CD4-positive, CD25-positive, alpha-beta regulatory T cell (primary cell): ENCODE results near the gene SETD1B. TPM values are rescaled to one million over a fixed set of nuclear protein-coding genes. Genes with fewer than 3 reads are reported as not detected.
A peak's percentile ranks its signal among the peaks of the same experiment; 100 is the strongest.

Experiments
- ATAC-seq, 2 donors: fragments of 150-1000 bp; cut with Tn5 transposase; one replicate each; pipeline ENCODE4 v1.10.0; 2021; ENCODE audit warnings: low read depth in 2 of 2, moderate number of reproducible peaks in 2 of 2, moderate library complexity in 1 of 2
- DNase-seq, 3 donors: peaks; one replicate each; pipeline versions ENCODE4 v3.0.0 to v3.0.0-alpha.2; 2012 to 2022; ENCODE audit warnings: mixed read lengths in 1 of 3
- H3K27ac ChIP-seq: one replicate; pipeline ENCODE4 v1.7.0; 2013; ENCODE audit warnings: mild to moderate bottlenecking, low read length; ENCODE audit not compliant: insufficient read depth, poor library complexity, severe bottlenecking
- H3K27me3 ChIP-seq: one replicate; pipeline ENCODE4 v1.7.0; 2013; ENCODE audit warnings: low read length; ENCODE audit not compliant: control insufficient read depth, insufficient read depth
- H3K36me3 ChIP-seq: one replicate; pipeline ENCODE4 v1.7.0; 2013; ENCODE audit warnings: mild to moderate bottlenecking, low read length, moderate library complexity; ENCODE audit not compliant: control insufficient read depth, insufficient read depth
- H3K4me1 ChIP-seq: 2 replicates; pipeline ENCODE4 v1.7.0; 2013; ENCODE audit warnings: mild to moderate bottlenecking, low read length; ENCODE audit not compliant: insufficient read depth, control insufficient read depth, poor library complexity, severe bottlenecking
- H3K4me3 ChIP-seq: one replicate; pipeline ENCODE4 v1.7.0; 2013; ENCODE audit warnings: low read depth, mild to moderate bottlenecking, low read length, moderate library complexity
- H3K9me3 ChIP-seq, 2 experiments: 1 replicate in 1 of 2; 2 replicates in 1 of 2; pipeline ENCODE4 v1.7.0; 2013; ENCODE audit warnings: low read length in 2 of 2, mild to moderate bottlenecking in 1 of 2, moderate library complexity in 1 of 2; ENCODE audit not compliant: control insufficient read depth in 2 of 2
- H3K27ac Mint-ChIP-seq, 3 donors: one replicate each; pipeline ENCODE4 v1.8.0; 2020 to 2022; ENCODE audit warnings: mild to moderate bottlenecking in 3 of 3, mixed read lengths in 3 of 3, moderate library complexity in 2 of 3
- H3K27me3 Mint-ChIP-seq: one replicate; pipeline ENCODE4 v1.8.0; 2022; ENCODE audit warnings: mild to moderate bottlenecking, mixed read lengths
- H3K36me3 Mint-ChIP-seq: one replicate; pipeline ENCODE4 v1.8.0; 2020; ENCODE audit warnings: mixed read lengths
- H3K4me1 Mint-ChIP-seq, 4 donors: one replicate each; pipeline ENCODE4 v1.8.0; 2020 to 2022; ENCODE audit warnings: mixed read lengths in 4 of 4, mild to moderate bottlenecking in 1 of 4
- H3K4me3 Mint-ChIP-seq, 4 donors: one replicate each; pipeline ENCODE4 v1.8.0; 2020 to 2022; ENCODE audit warnings: mild to moderate bottlenecking in 4 of 4, mixed read lengths in 4 of 4, moderate library complexity in 3 of 4
- H3K9me3 Mint-ChIP-seq, 7 donors: one replicate each; pipeline ENCODE4 v1.8.0; 2020 to 2022; ENCODE audit warnings: mixed read lengths in 7 of 7, mild to moderate bottlenecking in 3 of 7, moderate library complexity in 2 of 7
- polyA plus RNA-seq, 4 donors: library from polyadenylated mRNA; unstranded; fragments of 300-500 nt; fragmentation: Illumina TruSeq; gene quantifications; one replicate each; pipeline ENCODE4 v1.2.3, GENCODE V29; 2021
- total RNA-seq: library from RNA; stranded (reverse); gene quantifications from one replicate; pipeline ENCODE4 v1.2.3, GENCODE V29; 2022

The SETD1B gene
- total and polyA plus RNA-seq, 5 donors from 2014 or later, result 1.2 to 118 (median 1.8) TPM

DNA sequence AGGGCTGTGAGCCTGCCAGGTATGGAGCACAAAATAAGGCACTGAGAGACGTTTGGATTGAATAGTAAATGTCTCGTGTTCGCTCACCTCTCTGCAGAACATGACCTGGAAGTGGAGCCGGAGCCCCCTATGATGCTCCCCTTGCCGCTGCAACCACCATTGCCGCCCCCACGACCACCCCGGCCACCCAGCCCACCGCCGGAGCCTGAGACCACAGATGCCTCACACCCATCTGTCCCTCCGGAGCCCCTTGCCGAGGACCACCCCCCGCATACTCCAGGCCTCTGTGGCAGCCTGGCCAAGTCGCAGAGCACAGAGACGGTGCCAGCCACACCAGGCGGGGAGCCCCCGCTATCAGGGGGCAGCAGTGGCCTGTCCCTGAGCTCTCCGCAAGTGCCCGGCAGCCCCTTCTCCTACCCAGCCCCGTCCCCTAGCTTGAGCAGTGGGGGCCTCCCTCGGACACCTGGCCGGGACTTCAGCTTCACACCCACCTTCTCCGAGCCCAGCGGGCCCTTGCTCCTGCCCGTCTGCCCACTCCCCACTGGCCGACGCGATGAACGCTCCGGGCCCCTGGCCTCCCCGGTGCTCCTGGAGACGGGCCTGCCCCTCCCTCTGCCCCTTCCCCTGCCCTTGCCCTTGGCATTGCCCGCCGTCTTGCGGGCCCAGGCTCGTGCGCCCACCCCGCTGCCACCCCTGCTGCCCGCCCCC, 18.7 kb downstream of the SETD1B start:
- Histone ChIP-seq H3K4me1 (no peaks in the 10 kb centered on the region), H3K4me3 (no peak overlapping the region), H3K27me3 (no peaks in the 10 kb centered on the region), H3K27ac (no peak overlapping the region), H3K36me3 (peaks cover 78% of the 10 kb centered on the region), H3K9me3 (no peaks in the 10 kb centered on the region)
- H3K36me3 Mint-ChIP-seq, result peaks cover 21% of the 10 kb centered on the region
- H3K27ac Mint-ChIP-seq, result no peak overlapping the region
- ATAC-seq (no peak), DNase-seq (no peak)
- H3K27me3 Mint-ChIP-seq, result no peaks in the 10 kb centered on the region
- H3K9me3 Mint-ChIP-seq, result peaks cover 0 to 1% (median 0%) of the 10 kb centered on the region in 7 donors
- H3K4me1 Mint-ChIP-seq, result peaks cover 0 to 16% (median 5%) of the 10 kb centered on the region in 4 donors
- no peak overlapping the region for H3K4me3 Mint-ChIP-seq

DNA sequence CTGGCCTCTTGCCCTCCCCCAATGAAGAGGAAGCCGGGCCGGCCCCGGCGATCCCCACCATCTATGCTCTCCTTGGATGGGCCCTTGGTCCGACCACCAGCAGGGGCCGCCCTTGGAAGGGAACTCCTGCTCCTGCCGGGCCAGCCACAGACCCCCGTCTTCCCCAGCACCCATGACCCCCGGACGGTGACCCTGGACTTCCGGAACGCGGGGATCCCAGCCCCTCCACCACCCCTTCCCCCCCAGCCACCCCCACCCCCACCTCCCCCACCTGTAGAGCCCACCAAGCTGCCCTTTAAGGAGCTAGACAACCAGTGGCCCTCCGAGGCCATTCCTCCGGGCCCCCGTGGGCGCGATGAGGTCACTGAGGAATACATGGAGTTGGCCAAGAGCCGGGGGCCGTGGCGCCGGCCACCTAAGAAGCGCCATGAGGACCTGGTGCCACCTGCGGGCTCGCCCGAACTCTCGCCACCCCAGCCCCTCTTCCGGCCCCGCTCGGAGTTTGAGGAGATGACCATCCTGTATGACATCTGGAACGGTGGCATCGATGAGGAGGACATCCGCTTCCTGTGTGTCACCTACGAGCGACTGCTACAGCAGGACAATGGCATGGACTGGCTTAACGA, 19.4 kb downstream of the SETD1B start:
- Mint-ChIP-seq H3K4me1 (peaks cover 0 to 17% (median 6%) of the 10 kb centered on the region in 4 donors), H3K27ac (no peak overlapping the region), H3K36me3 (peaks cover 21% of the 10 kb centered on the region), H3K9me3 (peaks cover 0 to 1% (median 0%) of the 10 kb centered on the region in 7 donors), H3K4me3 (no peak overlapping the region), H3K27me3 (no peaks in the 10 kb centered on the region)
- ATAC-seq (no peak), DNase-seq (no peak)
- no peaks in the 10 kb centered on the region for H3K9me3 ChIP-seq
- H3K36me3 ChIP-seq, result peaks cover 78% of the 10 kb centered on the region
- H3K4me1 ChIP-seq, result no peaks in the 10 kb centered on the region
- no peaks in the 10 kb centered on the region for H3K27me3 ChIP-seq
- H3K27ac ChIP-seq, result no peak overlapping the region
- no peak overlapping the region for H3K4me3 ChIP-seq

DNA sequence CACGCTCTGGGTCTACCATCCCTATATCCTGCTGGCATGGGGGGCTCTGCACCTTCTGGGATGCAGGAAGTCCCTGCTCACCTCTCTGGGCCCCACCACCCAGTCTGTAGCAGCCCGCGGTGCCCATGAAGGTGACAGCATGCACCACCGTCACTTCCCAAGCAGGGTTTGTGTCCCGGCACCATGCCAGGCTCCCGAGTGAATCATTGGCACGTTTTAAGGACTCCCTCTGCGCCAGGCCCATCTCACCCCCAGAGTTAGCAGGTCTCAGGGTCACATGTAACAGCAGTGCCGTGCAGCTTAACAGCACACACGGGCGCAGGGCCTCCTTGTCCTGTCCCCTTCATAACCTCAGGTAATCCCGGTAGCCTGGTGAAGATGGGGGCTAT, 19.9 kb downstream of the SETD1B start:
- no peak for ATAC-seq
- Mint-ChIP-seq H3K4me3 (no peak overlapping the region), H3K36me3 (peaks cover 26% of the 10 kb centered on the region)

DNA sequence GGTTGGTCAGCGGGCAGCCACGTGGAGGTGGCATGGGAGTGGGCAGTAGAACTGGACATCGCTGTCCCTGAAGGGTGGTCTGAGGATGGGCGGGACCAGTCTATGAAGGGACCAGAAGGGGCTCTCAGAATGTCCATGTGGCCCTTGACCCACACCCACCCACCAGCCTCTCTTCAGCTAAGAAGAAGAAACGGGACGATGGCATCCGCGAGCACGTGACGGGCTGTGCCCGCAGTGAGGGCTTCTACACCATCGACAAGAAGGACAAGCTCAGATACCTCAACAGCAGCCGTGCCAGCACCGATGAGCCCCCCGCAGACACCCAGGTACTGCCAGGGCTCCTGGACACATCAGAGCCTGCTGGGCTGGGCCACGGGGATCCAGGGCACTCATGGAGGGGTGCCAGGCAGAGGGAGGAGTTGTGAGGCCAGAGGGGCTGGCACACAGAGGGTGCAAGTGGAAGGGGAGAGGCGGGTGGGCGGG, 21.3 kb downstream of the SETD1B start:
- H3K36me3 Mint-ChIP-seq, result peaks cover 33% of the 10 kb centered on the region
- H3K4me3 Mint-ChIP-seq, result no peak overlapping the region
- Histone ChIP-seq H3K27ac (no peak overlapping the region), H3K27me3 (no peaks in the 10 kb centered on the region), H3K9me3 (no peaks in the 10 kb centered on the region), H3K4me3 (no peak overlapping the region), H3K4me1 (no peaks in the 10 kb centered on the region), H3K36me3 (peaks cover 85% of the 10 kb centered on the region)
- H3K9me3 Mint-ChIP-seq, result peaks cover 0 to 3% (median 0%) of the 10 kb centered on the region in 7 donors
- ATAC-seq (no peak), DNase-seq (no peak)
- no peaks in the 10 kb centered on the region for H3K27me3 Mint-ChIP-seq
- no peak overlapping the region for H3K27ac Mint-ChIP-seq
- H3K4me1 Mint-ChIP-seq, result peaks cover 0 to 25% (median 9%) of the 10 kb centered on the region in 4 donors

More for the DNA sequence above, 19.9 kb downstream of the SETD1B start:
- Histone ChIP-seq H3K27me3 (no peaks in the 10 kb centered on the region), H3K4me1 (no peaks in the 10 kb centered on the region), H3K4me3 (no peak overlapping the region), H3K36me3 (peaks cover 83% of the 10 kb centered on the region), H3K9me3 (no peaks in the 10 kb centered on the region), H3K27ac (no peak overlapping the region)
- Mint-ChIP-seq H3K27ac (no peak overlapping the region), H3K27me3 (no peaks in the 10 kb centered on the region), H3K4me1 (peaks cover 0 to 22% (median 9%) of the 10 kb centered on the region in 4 donors), H3K9me3 (peaks cover 0 to 3% (median 0%) of the 10 kb centered on the region in 7 donors)
- DNase-seq, result no peak

DNA sequence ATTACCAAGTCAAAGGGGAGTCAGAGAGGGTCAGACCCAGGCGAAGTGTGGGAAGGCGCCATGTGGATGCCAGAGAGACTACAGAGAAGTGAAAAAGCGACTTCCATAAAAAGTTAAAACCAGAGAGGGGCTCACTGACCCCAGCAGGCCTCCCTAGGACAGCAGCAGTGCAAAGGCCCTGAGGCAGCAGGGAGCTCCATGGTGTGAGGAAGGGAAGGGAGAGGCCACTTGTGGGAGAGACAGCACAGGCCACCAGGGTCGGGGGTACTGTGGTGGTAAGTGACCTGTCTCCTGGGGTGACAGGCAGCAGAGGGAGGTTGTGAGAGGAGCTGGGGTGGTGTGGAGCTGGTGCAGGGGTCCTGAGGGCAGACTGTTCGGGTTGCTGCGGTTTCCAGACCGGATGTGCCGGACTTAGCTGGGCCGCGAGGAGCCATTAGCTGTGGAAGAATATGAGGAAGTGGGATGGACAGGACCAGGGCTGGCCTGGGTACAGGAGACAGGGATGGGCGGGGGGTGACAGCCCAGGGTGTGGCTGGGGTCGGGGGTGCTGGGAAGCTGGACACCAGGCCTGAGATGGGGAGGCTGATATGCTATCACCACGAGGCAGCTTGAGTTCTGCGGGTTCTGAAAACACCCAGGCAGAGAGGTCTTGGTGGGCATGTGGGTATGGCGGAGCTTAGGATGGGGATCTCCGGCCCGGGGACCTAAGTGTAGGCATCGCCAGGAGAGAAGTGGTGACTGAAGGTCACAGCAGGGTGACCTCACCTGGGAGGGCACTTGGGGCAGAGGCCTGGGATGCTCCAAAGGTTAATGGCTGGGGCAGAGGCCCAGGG, 22.7 kb downstream of the SETD1B start:
- Mint-ChIP-seq H3K27me3 (no peaks in the 10 kb centered on the region), H3K36me3 (peaks cover 30% of the 10 kb centered on the region), H3K4me3 (peak overlapping the region in 2 of 4 donors; percentile 63 to 80), H3K4me1 (peaks cover 0 to 22% (median 5%) of the 10 kb centered on the region in 4 donors), H3K9me3 (peaks cover 0 to 3% (median 0%) of the 10 kb centered on the region in 7 donors), H3K27ac (peak overlapping the region; percentile 58 to 87 (median 81))
- Histone ChIP-seq H3K36me3 (peaks cover 82% of the 10 kb centered on the region), H3K9me3 (no peaks in the 10 kb centered on the region), H3K4me1 (no peaks in the 10 kb centered on the region), H3K27ac (no peak overlapping the region), H3K4me3 (no peak overlapping the region), H3K27me3 (no peaks in the 10 kb centered on the region)
- DNase-seq (no peak), ATAC-seq (no peak)

DNA sequence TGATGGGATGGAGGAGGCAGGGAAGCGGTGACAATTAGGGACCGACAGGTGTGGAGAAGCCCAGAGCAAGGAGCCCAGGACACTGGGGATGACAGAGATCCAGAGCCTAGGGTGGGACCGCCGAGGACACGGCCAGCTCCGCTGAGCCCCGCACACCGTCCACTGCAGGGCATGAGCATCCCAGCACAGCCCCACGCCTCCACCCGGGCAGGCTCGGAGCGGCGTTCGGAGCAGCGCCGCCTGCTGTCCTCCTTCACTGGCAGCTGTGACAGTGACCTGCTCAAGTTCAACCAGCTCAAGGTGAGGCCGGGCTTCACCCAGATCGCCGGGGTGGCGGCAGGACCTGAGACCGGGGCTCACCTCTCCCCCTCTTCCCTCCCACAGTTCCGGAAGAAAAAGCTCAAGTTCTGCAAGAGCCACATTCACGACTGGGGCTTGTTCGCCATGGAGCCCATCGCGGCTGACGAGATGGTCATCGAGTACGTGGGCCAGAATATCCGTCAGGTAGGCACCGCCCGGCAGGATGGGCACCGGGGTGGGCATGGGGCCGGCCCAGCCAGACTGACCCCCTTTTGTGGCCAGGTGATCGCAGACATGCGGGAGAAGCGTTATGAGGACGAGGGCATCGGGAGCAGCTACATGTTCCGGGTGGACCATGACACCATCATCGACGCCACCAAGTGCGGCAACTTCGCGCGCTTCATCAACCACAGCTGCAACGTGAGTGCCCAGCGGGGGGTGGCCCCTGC, 23.7 kb downstream of the SETD1B start:
- no peak for ATAC-seq
- peaks cover 79% of the 10 kb centered on the region for H3K36me3 ChIP-seq
- peaks cover 0 to 22% (median 8%) of the 10 kb centered on the region in 4 donors for H3K4me1 Mint-ChIP-seq

DNA sequence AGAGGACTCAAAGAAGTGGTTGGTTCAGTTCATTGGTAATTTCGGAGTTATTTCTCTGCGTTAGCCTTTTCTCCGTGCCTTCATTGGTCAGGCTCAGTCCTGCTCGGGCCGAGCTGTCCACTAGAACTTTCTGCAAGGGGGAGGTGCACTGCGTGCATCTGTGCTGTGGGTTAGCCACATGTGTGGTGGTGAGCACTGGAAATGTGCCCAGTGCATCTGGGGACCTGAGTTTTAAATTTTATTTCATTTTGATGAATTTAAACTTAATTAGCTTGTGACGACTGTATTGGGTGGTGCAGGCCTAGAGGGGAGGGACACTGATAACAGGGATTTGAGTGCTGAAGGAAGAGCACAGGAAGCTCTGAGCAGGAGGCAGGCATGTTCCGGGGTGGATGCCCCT, 24.5 kb downstream of the SETD1B start:
- DNase-seq (no peak), ATAC-seq (no peak)
- Mint-ChIP-seq H3K27me3 (no peaks in the 10 kb centered on the region), H3K4me3 (peak overlapping the region in 1 of 4 donors; percentile 32), H3K36me3 (peaks cover 38% of the 10 kb centered on the region), H3K27ac (peak overlapping the region in 1 of 3 donors; percentile 36), H3K4me1 (peaks cover 4 to 22% (median 8%) of the 10 kb centered on the region in 4 donors), H3K9me3 (peaks cover 0 to 3% (median 0%) of the 10 kb centered on the region in 7 donors)
- H3K4me1 ChIP-seq, result no peaks in the 10 kb centered on the region
- H3K27ac ChIP-seq, result no peak overlapping the region
- no peaks in the 10 kb centered on the region for H3K9me3 ChIP-seq
- H3K27me3 ChIP-seq, result no peaks in the 10 kb centered on the region
- H3K4me3 ChIP-seq, result no peak overlapping the region
- H3K36me3 ChIP-seq, result peaks cover 75% of the 10 kb centered on the region

More for the DNA sequence above, 23.7 kb downstream of the SETD1B start:
- Mint-ChIP-seq H3K9me3 (peaks cover 0 to 3% (median 0%) of the 10 kb centered on the region in 7 donors), H3K36me3 (peaks cover 38% of the 10 kb centered on the region), H3K27ac (peak overlapping the region in 2 of 3 donors; percentile 25 to 80), H3K27me3 (no peaks in the 10 kb centered on the region), H3K4me3 (peak overlapping the region in 1 of 4 donors; percentile 38)
- no peaks in the 10 kb centered on the region for H3K27me3 ChIP-seq
- no peak overlapping the region for H3K4me3 ChIP-seq
- no peaks in the 10 kb centered on the region for H3K4me1 ChIP-seq
- no peak for DNase-seq
- H3K9me3 ChIP-seq, result no peaks in the 10 kb centered on the region
- H3K27ac ChIP-seq, result no peak overlapping the region
